ENCODE data around the gene NISCH.

Gene NISCH

DNA sequence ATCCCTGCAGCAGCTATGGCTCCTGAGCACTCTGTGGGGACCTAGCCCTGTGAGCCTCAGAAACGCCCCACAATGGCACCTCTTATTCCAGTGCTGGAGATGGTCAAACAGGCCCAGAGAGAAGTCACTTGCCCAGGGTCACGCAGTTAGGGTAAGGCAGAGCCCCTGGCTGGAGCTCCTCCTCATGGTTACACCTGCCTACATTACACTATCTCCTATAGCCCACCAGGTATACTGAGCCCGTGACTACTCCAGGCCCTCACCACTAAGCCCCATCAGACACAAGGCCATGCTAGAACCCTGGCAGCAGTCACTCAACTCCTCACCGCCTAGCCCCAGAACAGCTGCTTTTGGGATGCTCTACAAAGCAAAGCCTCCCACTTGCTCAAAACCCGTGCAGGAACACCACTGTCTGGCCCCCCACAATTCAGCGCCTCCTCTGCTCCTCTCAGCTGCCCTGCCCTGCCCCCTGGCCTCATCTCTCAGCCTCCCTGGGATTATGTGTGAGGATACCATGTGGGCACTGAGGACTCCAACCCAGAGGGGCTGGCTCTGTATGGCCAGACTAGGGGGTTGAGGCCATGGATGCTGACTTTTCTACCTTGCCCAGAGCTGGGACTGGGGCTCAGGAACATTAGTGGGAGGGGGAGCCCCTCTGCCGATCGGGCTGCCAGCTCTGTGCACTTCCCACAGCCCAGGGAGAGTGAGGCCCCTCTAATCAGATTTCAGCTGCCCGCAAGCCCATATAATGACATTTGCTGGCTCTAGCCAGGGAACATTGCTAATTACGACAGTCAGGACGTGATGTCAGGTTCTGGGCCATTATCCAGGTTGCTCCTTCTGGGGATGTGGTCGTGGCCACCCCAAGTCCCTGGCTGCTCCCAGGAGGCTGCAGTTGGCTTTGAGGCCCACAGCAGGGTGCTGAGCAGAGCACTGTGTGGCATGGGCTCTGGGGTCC is 74.3 kb downstream of the NISCH start:
- DNase-seq (ENCODE audit: extremely low spot score): no peak
- CTCF ChIA-PET: no interaction called here
- POLR2A ChIA-PET: interaction anchor here (1.2 kb wide), 1 partner anchor 11 kb away, joined by 3 read pairs; no protein-coding TSS in a partner anchor
- no peak for TF ChIP-seq NFRKB (IDR thresholded peaks at IDR 0.05)
- TF ChIP-seq SUZ12 (IDR thresholded peaks at IDR 0.05): no peak
- no peak for TF ChIP-seq FOXA1 (IDR thresholded peaks at IDR 0.05)
- no peak for TF ChIP-seq TARDBP (IDR thresholded peaks at IDR 0.05)
- TF ChIP-seq CTBP1 (IDR thresholded peaks at IDR 0.05; ENCODE audit: borderline replicate concordance): no peak
- TF ChIP-seq FOXK2 (IDR thresholded peaks at IDR 0.05): no peak
- TF ChIP-seq SP1 (IDR thresholded peaks at IDR 0.05): no peak
- TF ChIP-seq, protein P1, sequence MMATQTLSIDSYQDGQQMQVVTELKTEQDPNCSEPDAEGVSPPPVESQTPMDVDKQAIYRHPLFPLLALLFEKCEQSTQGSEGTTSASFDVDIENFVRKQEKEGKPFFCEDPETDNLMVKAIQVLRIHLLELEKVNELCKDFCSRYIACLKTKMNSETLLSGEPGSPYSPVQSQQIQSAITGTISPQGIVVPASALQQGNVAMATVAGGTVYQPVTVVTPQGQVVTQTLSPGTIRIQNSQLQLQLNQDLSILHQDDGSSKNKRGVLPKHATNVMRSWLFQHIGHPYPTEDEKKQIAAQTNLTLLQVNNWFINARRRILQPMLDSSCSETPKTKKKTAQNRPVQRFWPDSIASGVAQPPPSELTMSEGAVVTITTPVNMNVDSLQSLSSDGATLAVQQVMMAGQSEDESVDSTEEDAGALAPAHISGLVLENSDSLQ (IDR thresholded peaks at IDR 0.05): no peak
- TF ChIP-seq ZNF384 (IDR thresholded peaks at IDR 0.05): no peak
- no peak for TF ChIP-seq ARNT (IDR thresholded peaks at IDR 0.05)
- TF ChIP-seq L3MBTL2 (conservative IDR thresholded peaks at IDR 0.05): no peak
- TF ChIP-seq ELF4 (IDR thresholded peaks at IDR 0.05): no peak
- TF ChIP-seq HDGF (IDR thresholded peaks at IDR 0.05; ENCODE audit: borderline replicate concordance): no peak
- TF ChIP-seq BHLHE40 (IDR thresholded peaks at IDR 0.05; ENCODE audit: borderline replicate concordance): no peak

GRCh38 chr3:52530918-52531826 is 75.8 kb downstream of the NISCH start:
- TF ChIP-seq SP1 (IDR thresholded peaks at IDR 0.05) (no peak), LEF1 (IDR thresholded peaks at IDR 0.05; ENCODE audit: borderline replicate concordance) (no peak), FOXA1 (IDR thresholded peaks at IDR 0.05) (no peak), L3MBTL2 (conservative IDR thresholded peaks at IDR 0.05) (no peak), BHLHE40 (IDR thresholded peaks at IDR 0.05; ENCODE audit: borderline replicate concordance) (no peak), ELF4 (IDR thresholded peaks at IDR 0.05) (no peak)
- POLR2A ChIA-PET: interaction anchor here (1.2 kb wide), 1 partner anchor 13 kb away, joined by 3 read pairs; no protein-coding TSS in a partner anchor
- CTCF ChIA-PET: no interaction called here
- no peak for DNase-seq (ENCODE audit: extremely low spot score)

DNA sequence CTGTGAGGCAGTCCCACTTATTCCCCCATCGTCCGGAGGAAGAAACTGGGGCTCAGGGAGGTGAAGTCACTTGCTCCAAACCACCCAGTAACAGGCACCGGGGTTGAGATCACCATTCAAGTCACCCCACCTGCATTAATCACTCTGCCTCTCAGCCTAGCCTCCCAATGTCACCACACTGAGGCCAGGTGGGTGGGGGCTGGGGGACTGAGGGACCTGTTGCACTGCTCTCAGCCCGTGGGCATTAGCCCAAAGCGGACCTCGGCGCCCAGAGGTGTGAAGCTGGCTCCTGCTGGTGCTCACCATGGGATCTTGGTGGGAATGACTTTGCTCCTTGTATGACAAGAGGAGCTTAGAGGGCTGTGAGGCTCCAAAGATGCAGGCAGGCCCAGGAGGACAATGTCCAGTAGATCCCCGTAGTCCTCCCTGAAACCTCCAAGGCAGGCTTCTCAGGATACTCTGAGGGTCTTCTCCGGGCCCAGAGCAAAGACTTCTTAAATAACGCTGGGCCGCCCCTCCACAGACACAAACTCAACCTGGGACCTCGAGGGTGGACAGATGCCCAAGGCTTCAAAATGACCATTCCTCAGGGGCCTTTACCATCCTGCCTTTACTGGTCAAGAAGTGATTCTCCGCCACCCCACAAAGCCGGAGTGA is 76.6 kb downstream of the NISCH start:
- ChIA-PET CTCF (interaction anchor here (0.5 kb wide), 1 partner anchor 503 kb away, joined by 3 read pairs; no protein-coding TSS in a partner anchor), POLR2A (no interaction called here)
- TF ChIP-seq TARDBP (IDR thresholded peaks at IDR 0.05): no peak
- no peak for TF ChIP-seq ZNF384 (IDR thresholded peaks at IDR 0.05)
- TF ChIP-seq, protein P1 (IDR thresholded peaks at IDR 0.05): no peak
- no peak for TF ChIP-seq L3MBTL2 (conservative IDR thresholded peaks at IDR 0.05)
- TF ChIP-seq NFRKB (IDR thresholded peaks at IDR 0.05): no peak
- DNase-seq (ENCODE audit: extremely low spot score): no peak

DNA sequence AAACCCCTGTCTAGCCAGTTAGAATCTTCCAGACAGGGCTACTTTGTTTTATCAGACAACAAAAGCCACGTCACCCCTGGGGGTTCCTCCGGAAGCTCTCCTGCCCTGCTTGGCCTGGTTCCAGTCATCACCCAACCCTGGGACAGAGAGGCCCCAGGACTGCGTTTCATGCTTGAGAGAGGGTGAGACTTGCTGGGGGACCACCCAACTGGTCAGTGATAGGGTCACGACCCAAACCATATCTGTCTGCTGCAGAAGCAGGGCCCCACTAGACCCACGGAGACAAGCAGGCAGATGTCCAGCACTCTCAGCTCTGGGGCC is 77.1 kb downstream of the NISCH start:
- POLR2A ChIA-PET: no interaction called here
- DNase-seq (ENCODE audit: extremely low spot score): peak; percentile 4
- CTCF ChIA-PET: interaction anchor here (0.5 kb wide), 1 partner anchor 503 kb away, joined by 3 read pairs; no protein-coding TSS in a partner anchor
- no peak for TF ChIP-seq HDGF (IDR thresholded peaks at IDR 0.05; ENCODE audit: borderline replicate concordance)
- TF ChIP-seq TARDBP (IDR thresholded peaks at IDR 0.05): no peak
- TF ChIP-seq, protein P1 (IDR thresholded peaks at IDR 0.05): no peak
- no peak for TF ChIP-seq BHLHE40 (IDR thresholded peaks at IDR 0.05; ENCODE audit: borderline replicate concordance)
- TF ChIP-seq SUZ12 (IDR thresholded peaks at IDR 0.05): no peak
- no peak for TF ChIP-seq FOXK2 (IDR thresholded peaks at IDR 0.05)
- no peak for TF ChIP-seq NFRKB (IDR thresholded peaks at IDR 0.05)
- TF ChIP-seq ZNF384 (IDR thresholded peaks at IDR 0.05): no peak
- no peak for TF ChIP-seq L3MBTL2 (conservative IDR thresholded peaks at IDR 0.05)
- TF ChIP-seq ELF4 (IDR thresholded peaks at IDR 0.05): no peak
- no peak for TF ChIP-seq CTBP1 (IDR thresholded peaks at IDR 0.05; ENCODE audit: borderline replicate concordance)
- TF ChIP-seq ARNT (IDR thresholded peaks at IDR 0.05): no peak
- no peak for TF ChIP-seq FOXA1 (IDR thresholded peaks at IDR 0.05)

DNA sequence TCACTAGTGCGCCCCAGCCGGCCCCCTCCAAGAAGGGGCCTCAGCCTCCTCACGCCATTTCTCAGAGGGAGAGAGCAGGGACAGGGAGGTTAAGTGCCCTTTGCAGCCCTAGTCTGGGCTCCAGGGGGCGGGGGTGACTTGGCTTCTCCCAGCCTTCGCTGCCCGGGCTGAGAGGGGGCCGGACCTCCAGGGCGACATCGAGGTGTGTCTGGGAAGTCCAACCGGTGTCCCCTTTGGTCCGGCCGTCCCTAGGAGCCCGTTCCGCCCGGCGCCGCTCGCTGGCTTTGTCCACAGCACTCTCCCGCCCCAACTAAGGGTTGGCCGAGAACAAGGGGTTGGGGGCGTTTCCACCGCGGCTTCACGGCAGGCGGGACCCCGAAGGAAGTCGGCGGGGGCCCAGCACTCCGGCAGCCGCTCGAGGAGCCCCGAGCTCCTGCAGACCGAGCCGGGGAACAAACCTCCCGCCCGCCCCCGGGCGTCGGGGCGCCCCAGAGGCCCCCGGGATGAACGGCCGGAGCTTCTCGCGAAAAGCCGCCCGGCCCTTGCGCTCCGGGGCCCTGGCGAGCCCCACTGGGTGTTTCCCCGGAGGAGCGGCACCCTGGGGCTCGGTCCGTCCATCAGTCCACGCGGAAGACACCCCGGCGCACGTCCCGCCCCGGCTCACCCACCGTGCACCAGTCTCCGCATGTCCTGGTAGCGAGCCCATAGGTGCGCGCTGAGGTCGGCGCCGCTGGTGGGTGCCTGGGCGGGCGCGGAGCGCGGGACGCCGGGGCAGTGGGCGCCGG is 77.6 kb downstream of the NISCH start:
- CTCF ChIA-PET: no interaction called here
- POLR2A ChIA-PET: no interaction called here
- peak; percentile 19 for DNase-seq (ENCODE audit: extremely low spot score)
- no peak for TF ChIP-seq FOXA1 (IDR thresholded peaks at IDR 0.05)
- TF ChIP-seq SUZ12 (IDR thresholded peaks at IDR 0.05): no peak
- TF ChIP-seq ZNF384 (IDR thresholded peaks at IDR 0.05): no peak
- TF ChIP-seq SP1 (IDR thresholded peaks at IDR 0.05): no peak
- TF ChIP-seq TARDBP (IDR thresholded peaks at IDR 0.05): no peak
- TF ChIP-seq FOXK2 (IDR thresholded peaks at IDR 0.05): no peak
- no peak for TF ChIP-seq HDGF (IDR thresholded peaks at IDR 0.05; ENCODE audit: borderline replicate concordance)
- no peak for TF ChIP-seq LEF1 (IDR thresholded peaks at IDR 0.05; ENCODE audit: borderline replicate concordance)
- TF ChIP-seq ELF4 (IDR thresholded peaks at IDR 0.05): no peak
- TF ChIP-seq, protein P1 (IDR thresholded peaks at IDR 0.05): no peak
- TF ChIP-seq CTBP1 (IDR thresholded peaks at IDR 0.05; ENCODE audit: borderline replicate concordance): no peak

All from HEK293T (cell line).